Pancreas (tissue), 10 donors: ENCODE results near the gene SCAMP3. TPM values are rescaled to one million over a fixed set of nuclear protein-coding genes. Genes with fewer than 3 reads are reported as not detected.

ENCODE experiments used
- ATAC-seq, 4 donors: fragments of 200-7000 bp; cut with Tn5 transposase; one replicate each; pipeline versions ENCODE4 v1.8.0 to v1.9.1; 2020; ENCODE audit warnings: mild to moderate bottlenecking in 4 of 4, moderate library complexity in 4 of 4
- DNase-seq, 6 donors: peaks; one replicate each; pipeline ENCODE4 v3.0.0-alpha.2; 2020
- FAIRE-seq: peaks from 2 replicates; lab custom pipeline; 2012; peaks lifted over from hg19 to GRCh38; lab: Jason Lieb, UNC
- H3K27ac ChIP-seq, 4 donors: fragments of 200-600 bp; sonication (generic); 1 replicate in 3 of 4; 2 replicates in 1 of 4; pipeline versions ENCODE4 v1.5.0 to v1.8.0; 2020
- H3K27me3 ChIP-seq, 4 donors: fragments of 200-600 bp; one replicate each; pipeline ENCODE4 v1.8.0; 2021
- H3K36me3 ChIP-seq, 3 donors: fragments of 200-600 bp; sonication (generic) in 1 of 3; one replicate each; pipeline versions ENCODE4 v1.5.0 to v1.8.0; 2020 to 2021
- H3K4me1 ChIP-seq, 3 donors: fragments of 200-600 bp; one replicate each; pipeline ENCODE4 v1.8.0; 2021
- H3K4me3 ChIP-seq, 4 donors: fragments of 200-600 bp; sonication (generic) in 2 of 4; one replicate each; pipeline versions ENCODE4 v1.5.0 to v1.8.0; 2020 to 2021
- H3K9me3 ChIP-seq, 4 donors: fragments of 200-600 bp; one replicate each; pipeline ENCODE4 v1.8.0; 2021
- CTCF ChIP-seq, 4 donors: fragments of 200-600 bp; sonication (generic) in 3 of 4; IDR thresholded peaks; one replicate each; pipeline versions ENCODE4 v1.5.0 to v1.8.0; 2021; ENCODE audit warnings: antibody characterized with exemption in 4 of 4
- WGBS, 2 donors: extraction: QIAGEN DNeasy Blood & Tissue Kit; methylation state at CpG; one replicate each; pipeline ENCODE4 v1.1.7; 2013; 5-methylcytosine and 5-hydroxymethylcytosine counted together
- intact Hi-C, 3 donors: fragments of 100-400 bp; cut with DNase I; formaldehyde crosslinking; loops; one replicate each; pipeline versions ENCODE4 v1.11.1 to v1.14.2; 2022
- polyA plus RNA-seq, 2 donors: library from polyadenylated mRNA; stranded (reverse); fragments of 200-250 nt; gene quantifications; one replicate each; pipeline ENCODE4 v1.2.3, GENCODE V29; 2013
- total RNA-seq, 6 donors: library from RNA; stranded (reverse); fragmentation: NEBNext Ultra II Directional in 4 of 6; extraction: Animal tissue kit (Norgen Biotek cat#: 25700) in 4 of 6; gene quantifications; one replicate each; pipeline versions ENCODE4 v1.2.1 to v1.2.4, GENCODE V29; 2021 to 2023
- donor health status: healthy with polysubstance abuse.
- donor health status: DM: no; HTN: no; CAD: no; lungs with moderate emphysema.
- donor health status: DM: no; HTN: no; CAD: no.
- donor health status: control.
- donor health status: control.
- donor health status: Bipolar disorder and iron deficiency.
- donor health status: DM: yes; HTN: yes; CAD: no.
- donor health status: DM: no; HTN: no; CAD: no.
- donor health status: DM: no; HTN: no; CAD: no.
- donor health status: DM: yes; HTN: yes; CAD: no.

Gene SCAMP3
- total and polyA plus RNA-seq, 8 donors = 25.1 to 55.5 (median 28.8) TPM

GRCh38 chr1:155300024-155300423, 37.9 kb upstream of the SCAMP3 start:
- no peak overlapping the region for H3K27ac ChIP-seq
- no peaks in the 10 kb centered on the region for H3K27me3 ChIP-seq
- no peaks in the 10 kb centered on the region for H3K9me3 ChIP-seq
- H3K4me1 ChIP-seq = no peaks in the 10 kb centered on the region
- no peak for FAIRE-seq
- ATAC-seq = no peak
- DNase-seq = no peak
- WGBS, 2 donors = 86 to 90% methylated on average over 8 of the region's 8 CpGs
- no peak for TF ChIP-seq CTCF (IDR thresholded peaks at IDR 0.05)
- H3K4me3 ChIP-seq = no peak overlapping the region
- no peaks in the 10 kb centered on the region for H3K36me3 ChIP-seq
- intact Hi-C loops = no loop called here

DNA sequence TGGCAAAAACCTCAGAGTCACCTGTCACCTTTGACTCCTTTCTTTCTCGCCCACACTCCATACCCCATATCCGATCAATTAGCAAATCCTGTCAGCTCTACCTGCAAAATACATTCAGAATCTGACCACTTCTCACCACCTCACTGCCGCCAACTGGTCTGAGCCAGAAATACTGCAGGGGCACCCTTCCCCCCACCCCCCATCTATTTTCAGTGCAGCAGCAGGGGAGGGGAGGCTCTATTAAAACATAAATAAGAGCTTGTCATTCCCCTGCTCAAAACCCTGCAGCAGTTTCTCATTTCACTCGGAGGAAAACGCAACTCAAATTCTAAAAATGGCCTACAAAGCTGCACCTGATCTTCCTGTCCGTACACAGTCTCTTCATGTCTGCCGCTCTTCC, 35.2 kb upstream of the SCAMP3 start:
- FAIRE-seq (no peak), ATAC-seq (no peak), DNase-seq (no peak)
- no peaks in the 10 kb centered on the region for H3K36me3 ChIP-seq
- no peaks in the 10 kb centered on the region for H3K27me3 ChIP-seq
- H3K4me3 ChIP-seq = no peak overlapping the region
- H3K9me3 ChIP-seq = no peaks in the 10 kb centered on the region
- intact Hi-C loops = no loop called here
- no peak overlapping the region for H3K27ac ChIP-seq
- no peak for TF ChIP-seq CTCF (IDR thresholded peaks at IDR 0.05)
- H3K4me1 ChIP-seq = no peaks in the 10 kb centered on the region
- 76 to 83% methylated on average over 7 of the region's 7 CpGs for WGBS, 2 donors

- DNase-seq (no peak), ATAC-seq (no peak), FAIRE-seq (no peak)
- 70 to 71% methylated on average over 3 of the region's 3 CpGs for WGBS, 2 donors
- Histone ChIP-seq H3K36me3 (no peaks in the 10 kb centered on the region), H3K27me3 (no peaks in the 10 kb centered on the region), H3K27ac (no peak overlapping the region), H3K9me3 (no peaks in the 10 kb centered on the region), H3K4me3 (no peak overlapping the region), H3K4me1 (no peaks in the 10 kb centered on the region)
- intact Hi-C loops = no loop called here
- TF ChIP-seq CTCF (IDR thresholded peaks at IDR 0.05) = no peak
Observed at GRCh38 chr1:155296661-155297060, 34.5 kb upstream of the SCAMP3 start.

- Histone ChIP-seq H3K4me1 (no peaks in the 10 kb centered on the region), H3K27ac (no peak overlapping the region), H3K9me3 (no peaks in the 10 kb centered on the region), H3K4me3 (no peak overlapping the region), H3K36me3 (no peaks in the 10 kb centered on the region), H3K27me3 (no peaks in the 10 kb centered on the region)
- no peak for TF ChIP-seq CTCF (IDR thresholded peaks at IDR 0.05)
- ATAC-seq (no peak), DNase-seq (no peak), FAIRE-seq (no peak)
- intact Hi-C loops = no loop called here
- 72 to 82% methylated on average over 7 of the region's 7 CpGs for WGBS, 2 donors
Observed at GRCh38 chr1:155295942-155296267, 33.7 kb upstream of the SCAMP3 start.

- FAIRE-seq = no peak
- DNase-seq = no peak
- no peak overlapping the region for H3K4me3 ChIP-seq
- H3K4me1 ChIP-seq = no peaks in the 10 kb centered on the region
- no peak for TF ChIP-seq CTCF (IDR thresholded peaks at IDR 0.05)
- WGBS, 2 donors = 13 to 18% methylated on average over 39 to 47 of the region's 47 CpGs
- no peaks in the 10 kb centered on the region for H3K9me3 ChIP-seq
- ATAC-seq = peak in 1 of 4 donors; percentile 29
- H3K27ac ChIP-seq = no peak overlapping the region
- intact Hi-C loops = no loop called here
- H3K36me3 ChIP-seq = no peaks in the 10 kb centered on the region
- H3K27me3 ChIP-seq = no peaks in the 10 kb centered on the region
Observed at GRCh38 chr1:155295183-155295941, 33.2 kb upstream of the SCAMP3 start.
